OCI-M1 (cell line): Measurements from ENCODE around the gene RNF225.
A peak's percentile ranks its signal among the peaks of the same experiment; 100 is the strongest.
"Not testable (repeated sequence)": the region's sequence is repeated elsewhere in the genome, so short reads cannot be mapped to it uniquely, and the experiment has no call there.

ENCODE experiments used
- DNase-seq: peaks from one replicate; lab custom pipeline; 2025; lab: John Stamatoyannopoulos, UW

RNF225 gene

DNA sequence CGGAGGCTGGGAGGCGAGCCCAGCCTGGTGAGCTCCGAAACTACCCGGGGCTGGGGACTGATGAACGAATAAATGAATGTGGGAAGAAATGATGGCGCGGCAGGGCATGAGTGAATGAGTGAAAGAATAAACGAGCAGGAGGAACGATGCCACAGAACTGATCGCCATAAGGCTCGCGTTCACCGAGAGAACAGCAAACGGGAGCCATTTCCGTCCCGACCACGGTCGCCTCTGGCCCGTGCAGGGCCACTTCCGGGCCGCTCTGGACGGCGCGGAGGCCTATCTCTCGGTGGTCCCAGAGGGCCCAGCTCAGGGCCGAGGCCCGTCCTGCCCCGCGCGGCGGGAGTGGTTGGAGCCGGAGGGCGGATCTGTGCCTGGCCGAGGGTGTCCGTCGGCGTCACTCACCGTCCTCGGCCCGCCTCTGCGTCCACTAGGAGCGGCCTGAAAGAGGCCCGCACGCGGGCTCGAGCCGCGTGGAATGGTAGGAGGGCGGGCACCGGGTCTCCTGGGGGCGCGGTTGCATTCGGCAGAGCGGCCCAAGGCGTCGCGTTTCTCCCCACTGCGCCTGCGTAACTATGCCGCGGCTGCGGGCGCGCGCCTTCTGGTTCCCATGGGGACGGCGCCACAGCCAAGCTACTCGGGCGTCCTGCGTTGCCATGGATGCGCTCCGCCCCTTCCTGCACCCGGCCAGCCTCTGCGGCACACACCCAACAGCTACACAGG lies 33.0 kb upstream of the RNF225 start, which contains the start of gene ZNF497:
Gene ZNF497 (minus strand): TSS at position 480 of the 723 bp plus-strand sequence. CDS start 5,116 bp downstream, outside the sequence.
- DNase-seq = peak; percentile 99

DNA sequence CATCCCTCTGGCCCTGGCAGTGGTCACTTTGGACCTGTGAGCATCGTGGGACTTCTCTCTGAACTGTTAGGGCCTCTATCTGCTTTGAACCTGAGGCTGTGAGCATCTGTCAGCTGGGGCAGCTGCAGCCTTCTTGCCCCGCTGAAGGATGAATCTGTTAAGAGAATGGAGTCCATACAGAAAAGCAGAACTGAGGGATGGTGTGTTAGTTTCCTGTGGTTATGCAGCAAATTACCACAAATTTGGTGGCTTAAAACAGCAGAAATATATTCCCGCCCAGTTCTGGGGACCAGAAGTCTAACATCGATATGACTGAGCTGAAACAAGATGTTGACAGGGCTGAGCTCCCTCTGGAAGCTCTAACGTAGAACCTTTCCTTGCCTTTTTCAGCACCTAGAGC lies 31.3 kb upstream of the RNF225 start:
- peak; percentile 54 for DNase-seq

DNA sequence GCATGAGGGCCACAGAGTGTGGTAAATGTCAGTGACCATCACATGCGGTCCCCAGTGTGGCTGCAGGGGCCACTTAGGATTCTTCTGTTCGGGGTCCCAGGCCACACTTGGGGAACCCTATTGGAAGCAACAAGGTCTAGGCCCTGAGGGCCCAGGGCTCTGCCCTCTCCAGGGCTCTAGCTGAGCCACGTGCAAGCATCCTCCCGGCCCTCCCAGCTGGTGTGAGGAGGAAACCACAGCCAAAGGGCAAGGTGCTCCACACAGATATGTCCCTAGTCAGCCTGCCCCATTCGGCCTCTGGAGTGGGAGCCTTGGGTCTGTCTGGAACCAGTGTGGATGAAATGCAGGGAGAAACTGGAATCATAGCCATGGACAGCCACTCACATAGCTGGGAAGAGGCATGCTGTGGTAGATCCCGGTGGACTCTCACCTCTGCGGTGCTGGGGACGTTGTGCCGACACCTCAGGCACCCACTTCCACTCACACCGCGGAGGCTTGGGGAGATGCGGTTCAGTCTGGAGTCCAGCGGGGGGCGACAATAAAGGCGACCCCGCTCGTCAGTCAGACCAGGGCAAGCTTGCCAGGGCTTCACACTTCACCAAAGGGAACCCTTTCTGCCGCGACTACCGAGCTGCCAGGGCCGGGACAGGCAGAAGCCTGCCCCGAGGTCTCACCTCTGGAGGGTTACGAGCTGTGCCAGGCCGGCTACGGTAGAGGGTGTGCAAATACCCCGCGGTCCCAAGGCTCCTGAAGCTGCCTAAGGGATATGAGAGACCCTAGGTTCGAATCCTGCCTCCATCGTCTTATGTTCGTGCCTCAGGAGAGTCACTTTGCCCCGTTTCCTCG lies 28.6 kb upstream of the RNF225 start:
- DNase-seq = no peak

DNA sequence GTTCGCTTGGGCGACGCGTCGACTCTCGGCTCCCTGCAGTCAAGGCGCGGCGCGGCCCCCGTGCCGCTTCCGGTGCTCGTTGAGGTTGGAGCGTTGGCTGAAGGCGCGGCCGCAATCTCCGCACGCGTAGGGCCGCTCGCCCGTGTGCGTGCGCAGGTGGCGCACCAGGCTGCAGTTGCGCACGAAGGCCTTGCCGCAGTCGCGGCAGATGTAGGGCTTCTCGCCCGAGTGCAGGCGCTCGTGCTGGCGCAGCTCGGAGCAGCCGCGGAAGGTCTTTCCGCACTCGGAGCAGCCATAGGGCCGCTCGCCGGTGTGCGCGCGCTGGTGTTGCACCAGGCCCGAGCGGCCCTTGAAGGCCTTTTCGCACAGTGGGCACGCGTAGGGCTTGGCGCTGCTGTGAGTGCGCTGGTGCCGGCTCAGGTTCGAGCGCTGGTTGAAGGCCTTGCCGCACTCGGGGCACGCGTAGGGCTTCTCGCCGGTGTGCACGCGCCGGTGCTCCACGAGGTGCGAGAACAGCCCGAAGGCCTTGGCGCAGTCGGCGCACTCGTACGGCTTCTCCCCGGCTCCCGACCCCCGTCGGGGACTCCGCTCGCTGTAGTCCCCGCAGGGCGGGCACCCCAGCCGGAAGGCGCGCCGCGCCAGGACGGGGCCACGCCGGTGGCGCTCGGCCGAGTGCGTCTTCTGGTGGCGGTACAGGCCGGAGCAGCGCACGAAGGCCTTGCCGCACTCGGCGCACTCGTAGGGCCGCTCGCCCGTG lies 27.6 kb upstream of the RNF225 start:
- no peak for DNase-seq

DNA sequence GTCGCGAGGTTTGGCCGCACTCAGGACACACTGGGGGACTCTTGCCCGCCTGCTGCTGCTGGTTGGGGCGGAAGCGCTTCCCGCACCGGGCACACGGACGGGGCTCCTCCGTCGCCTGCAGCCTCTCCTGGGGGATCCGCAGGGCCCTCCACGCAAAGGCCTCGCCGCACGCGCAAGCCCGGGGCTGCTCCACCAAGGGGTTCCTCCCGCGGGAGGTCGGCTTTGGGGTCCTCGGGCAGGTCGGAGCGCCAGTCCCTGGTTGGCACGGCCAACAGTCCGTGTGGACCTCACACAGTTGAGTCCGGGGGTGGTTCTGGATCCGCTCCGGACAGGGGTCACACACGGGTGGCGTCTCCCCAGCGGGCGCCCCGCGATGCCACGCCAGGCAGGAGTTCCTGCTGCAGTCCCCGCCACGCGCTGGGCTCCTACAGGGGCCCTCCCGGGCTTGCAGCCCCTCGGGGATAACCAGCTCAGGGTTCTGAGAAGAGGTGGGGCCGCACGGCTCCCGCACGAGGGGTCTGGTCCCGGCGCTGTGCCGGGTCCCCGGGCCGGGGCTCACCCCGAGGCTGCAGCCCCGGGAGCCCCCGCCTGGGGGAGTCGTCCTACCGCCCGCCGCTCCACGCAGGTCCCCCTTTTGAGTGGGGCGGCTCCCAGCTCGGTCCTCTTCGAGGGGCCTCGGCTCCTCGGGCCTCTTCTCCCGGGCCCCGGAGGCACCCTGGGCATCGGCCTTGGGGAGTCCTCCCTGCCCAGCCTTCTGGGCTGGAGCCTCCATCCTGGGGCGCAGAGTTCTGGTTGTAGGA lies 26.7 kb upstream of the RNF225 start:
- DNase-seq = no peak

DNA sequence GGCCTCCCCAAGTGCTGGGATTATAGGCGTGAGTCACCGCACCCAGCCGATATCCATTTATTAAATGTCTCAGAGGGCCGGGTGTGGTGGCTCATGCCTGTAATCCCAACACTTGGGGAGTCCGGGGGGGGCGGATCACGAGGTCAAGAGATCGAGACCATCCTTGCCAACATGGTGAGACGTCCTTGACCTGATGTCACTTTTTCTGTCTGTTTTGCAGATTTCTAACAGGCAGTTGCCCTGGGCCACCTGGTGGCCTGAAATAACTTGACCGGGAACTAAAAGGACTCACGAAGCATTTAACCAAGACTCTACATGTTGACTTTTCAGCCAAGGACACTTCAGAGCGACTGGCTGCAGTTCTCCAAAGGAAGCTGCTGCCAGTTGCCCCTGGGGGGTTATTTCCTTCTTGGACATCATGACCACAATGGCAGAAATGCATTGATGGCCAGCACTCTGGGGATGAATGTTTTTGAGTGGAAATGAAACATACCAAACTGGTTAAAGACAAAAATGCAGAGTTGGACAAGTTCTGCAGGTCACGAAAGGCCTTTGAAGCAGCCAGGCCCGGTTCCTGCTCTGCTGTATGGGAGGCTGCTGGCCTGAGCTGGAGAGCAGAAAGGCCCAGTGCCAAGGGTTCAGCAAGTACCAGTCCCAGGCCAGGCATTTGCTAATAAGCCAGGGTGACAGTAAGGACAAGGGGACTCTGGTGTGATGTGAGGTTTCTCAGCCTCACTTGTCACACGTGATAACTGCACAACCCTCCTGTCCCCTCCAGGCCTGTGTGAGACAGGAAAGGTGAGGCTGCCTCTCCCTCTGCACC lies 22.9 kb upstream of the RNF225 start:
- DNase-seq = peak; percentile 18

DNA sequence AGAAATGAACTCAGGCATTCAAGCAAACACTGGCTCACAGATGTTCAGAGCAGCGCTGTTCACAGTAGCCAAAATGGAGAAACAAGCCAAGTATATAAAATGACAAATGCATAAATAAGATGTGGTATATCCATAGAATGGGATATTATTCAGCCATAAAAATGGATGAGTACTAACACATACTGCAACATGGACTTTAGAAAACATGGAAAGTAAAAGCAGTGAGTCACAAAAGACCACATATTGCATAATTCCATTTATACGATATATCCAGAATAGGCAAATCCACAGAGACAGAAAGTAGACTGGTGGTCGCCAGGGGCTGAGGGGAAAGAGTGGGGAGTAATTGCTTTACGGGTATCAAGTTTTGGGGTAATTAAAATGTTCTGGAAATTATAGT lies 21.3 kb upstream of the RNF225 start:
- DNase-seq = no peak

DNA sequence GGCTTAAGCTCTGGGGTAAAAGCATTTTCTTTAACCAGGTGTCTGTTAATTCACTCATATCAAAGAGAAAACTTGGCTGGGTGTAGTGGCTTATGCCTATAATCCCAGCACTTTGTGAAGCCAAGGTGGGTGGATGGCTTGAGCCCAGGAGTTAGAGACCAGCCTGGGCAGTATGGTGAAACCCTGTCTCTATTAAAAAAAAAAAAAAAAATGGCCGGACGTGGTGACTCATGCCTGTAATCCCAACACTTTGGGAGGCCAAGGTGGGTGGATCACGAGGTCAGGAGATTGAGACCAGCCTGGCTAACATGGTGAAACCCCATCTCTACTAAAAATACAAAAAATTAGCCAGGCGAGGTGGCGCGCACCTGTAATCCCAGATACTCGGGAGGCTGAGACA lies 18.7 kb upstream of the RNF225 start:
- DNase-seq = not testable (repeated sequence)

DNA sequence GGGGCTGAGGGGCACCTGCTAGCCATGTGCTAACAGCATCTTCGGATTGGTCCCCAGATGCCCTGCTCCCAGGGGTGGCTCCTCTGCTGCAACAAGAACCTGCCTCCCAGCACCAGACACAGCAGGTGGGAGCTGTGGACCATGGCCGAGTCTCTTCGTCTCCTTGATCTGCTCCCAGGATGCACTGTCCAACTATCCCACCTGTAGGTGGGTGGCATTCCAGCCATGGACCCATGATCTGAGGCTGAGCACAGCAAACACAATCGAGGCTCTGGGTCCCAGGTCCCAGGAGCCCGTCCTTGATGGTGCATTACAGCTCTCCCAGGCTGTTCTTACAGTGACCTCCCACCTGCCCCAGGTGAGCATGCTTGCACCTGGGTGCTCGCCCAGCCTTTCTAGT lies 16.2 kb upstream of the RNF225 start:
- no peak for DNase-seq

DNA sequence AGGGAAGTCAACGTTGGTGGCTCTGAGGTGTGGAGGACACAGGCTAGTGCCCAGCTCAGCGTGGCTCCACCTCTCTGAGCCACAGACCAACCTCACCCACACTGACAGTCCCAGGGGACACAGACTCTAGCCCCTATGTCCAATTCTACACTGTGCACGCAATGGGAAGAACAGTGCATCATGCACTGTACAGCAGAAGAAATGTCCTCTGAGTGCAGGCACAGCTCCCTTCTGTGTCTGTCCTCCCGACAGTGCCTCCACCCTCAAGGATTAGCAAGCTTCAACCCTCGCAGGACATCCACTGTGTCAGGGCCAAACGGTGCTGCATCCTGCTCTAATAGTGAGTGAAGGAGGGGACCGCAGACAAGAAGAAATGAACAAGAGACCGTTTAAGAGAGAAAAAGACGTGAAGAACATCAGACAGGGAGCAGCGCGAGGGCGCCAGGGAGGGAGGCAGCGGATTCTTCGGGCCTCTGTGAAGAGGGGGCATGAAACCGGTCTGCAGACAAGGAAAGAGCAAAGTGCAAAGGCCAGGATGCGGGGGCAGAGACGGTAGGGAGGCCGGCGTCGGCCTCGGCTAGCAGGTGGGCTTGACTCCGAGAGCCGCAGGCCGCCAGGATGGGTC lies 15.3 kb upstream of the RNF225 start:
- no peak for DNase-seq

DNA sequence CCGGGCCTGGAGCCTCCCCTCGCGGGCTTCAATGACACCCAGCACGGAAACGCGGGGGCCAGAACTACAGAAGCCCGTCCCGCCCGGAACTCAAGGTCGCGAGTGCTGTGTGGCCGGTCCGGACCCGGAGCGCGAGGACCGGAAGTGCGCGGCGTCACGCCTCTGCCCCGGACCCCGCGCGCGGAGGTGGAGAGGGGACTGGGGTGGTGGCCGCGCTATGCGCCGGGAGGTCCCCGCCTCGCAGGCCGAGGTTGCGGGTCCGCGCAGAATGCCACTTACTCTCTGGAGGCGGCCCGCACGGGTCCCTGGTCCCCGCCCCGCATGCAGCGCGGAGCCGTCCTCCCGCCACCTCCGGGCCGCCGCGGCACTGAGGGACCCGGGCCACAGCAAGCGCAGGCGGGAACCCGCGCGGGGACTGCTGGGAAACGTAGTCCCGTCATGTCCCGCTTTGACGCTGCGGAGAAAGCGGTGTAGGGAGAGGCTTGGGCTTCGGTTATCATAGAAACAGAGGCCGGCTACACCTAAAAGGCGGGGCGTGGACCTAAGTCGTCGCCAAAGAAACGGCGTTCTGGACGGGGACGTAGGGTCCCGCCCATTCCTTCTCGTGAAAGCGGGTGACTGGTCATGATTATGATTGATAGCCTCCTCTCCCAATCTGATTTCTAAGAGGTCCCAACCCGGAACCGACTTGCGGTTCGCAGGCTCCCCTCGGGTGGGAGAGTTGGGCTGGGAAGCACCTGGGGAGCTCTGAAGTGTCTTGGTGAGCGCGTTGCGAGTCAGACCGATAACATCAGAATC lies 14.6 kb upstream of the RNF225 start, which contains the start of gene ZNF837:
Gene ZNF837 (minus strand): TSS at position 369 of the 798 bp plus-strand sequence. CDS start 11,698 bp downstream, outside the sequence.
- peak; percentile 100 for DNase-seq

DNA sequence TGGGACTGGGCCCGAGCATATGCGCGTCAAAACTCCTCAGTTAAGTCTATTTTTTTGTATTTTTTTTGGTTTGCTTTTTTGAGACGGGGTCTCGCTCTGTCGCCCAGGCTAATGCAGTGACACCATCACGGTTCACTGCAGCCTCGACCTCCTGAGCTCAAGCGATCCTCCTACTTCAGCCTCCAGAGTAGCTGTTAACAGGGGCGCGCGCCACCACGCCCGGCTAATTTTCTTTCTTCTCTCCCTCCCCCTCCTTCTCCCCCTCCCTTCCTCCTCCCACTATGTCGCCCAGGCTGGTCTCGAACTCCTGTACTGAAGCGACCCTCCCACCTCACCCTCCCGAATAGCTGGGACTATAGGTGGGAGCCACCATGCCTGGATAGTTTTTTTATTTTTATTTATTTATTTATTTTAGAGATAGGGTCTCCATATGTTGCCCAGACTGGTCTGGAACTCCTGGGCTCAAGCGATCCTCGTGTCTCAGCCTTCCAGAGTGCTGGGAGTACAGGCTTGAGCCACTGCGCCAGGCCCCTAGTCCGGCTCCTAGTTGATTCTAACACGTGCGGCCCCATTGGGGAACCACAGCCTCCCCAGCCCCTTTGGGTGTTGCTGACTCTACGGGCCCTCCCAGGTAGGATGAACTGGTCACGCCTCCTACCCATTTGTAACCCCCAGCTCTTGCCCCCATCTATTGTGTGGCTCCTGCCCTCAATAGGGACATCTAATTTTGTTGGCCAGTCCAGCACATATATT lies 13.8 kb upstream of the RNF225 start:
- peak; percentile 62 for DNase-seq

DNA sequence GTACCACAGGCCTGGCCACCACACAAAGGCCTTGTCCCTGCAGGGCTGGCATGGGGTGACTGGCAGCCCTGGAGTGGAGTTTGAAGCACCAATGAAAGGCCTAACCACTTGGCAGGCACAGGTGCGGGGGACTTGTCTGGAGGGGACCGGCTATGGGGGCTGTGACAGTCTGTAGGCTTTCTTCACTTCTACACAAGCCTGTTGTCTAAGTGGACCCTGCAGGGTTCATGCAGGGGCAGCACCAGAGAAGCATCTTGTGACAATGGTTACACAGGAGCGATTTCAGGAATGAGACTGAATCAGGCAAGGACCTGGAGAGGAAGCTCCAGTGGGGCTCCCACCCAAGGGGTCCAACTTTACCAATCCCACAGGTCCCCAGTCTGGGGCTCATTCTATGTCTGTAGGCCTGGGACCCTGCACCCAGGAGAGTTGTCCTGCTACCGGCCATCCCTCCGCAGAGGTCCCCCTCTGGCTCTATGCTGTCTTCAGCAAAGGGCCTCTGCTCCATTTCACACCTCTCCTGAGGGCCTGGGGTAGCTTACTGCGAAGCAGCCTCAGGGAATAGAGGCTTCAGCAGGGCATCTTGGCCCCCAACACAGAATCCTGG lies 12.4 kb upstream of the RNF225 start:
- no peak for DNase-seq

DNA sequence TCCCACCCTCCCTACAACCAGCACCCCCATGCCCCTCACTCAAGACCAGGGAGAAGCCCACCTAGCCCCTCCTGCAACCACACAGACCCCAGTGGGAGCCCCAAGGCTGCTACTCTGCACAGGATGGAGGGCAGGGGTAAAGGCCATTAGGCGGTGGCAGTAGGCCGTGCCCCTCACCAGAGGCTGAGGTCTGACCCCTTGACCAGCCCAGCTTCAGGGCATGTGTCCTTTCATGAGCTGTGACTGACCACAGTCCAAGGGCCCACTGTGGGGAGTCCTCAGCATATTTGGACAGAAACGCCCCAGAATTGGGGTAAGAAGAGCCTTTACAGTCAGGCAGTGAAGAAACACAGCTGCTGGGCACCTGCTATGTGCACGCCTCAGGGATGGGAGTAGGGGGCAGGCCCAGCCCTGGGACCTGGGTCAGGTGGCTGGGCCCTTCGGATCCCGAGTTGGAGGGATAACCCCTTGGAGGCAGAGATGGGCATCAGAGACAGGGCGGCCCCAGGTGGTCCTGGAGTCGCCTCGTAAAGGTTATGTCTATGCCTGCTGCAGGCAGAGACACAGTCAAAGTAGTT lies 10.1 kb upstream of the RNF225 start:
- DNase-seq = no peak

DNA sequence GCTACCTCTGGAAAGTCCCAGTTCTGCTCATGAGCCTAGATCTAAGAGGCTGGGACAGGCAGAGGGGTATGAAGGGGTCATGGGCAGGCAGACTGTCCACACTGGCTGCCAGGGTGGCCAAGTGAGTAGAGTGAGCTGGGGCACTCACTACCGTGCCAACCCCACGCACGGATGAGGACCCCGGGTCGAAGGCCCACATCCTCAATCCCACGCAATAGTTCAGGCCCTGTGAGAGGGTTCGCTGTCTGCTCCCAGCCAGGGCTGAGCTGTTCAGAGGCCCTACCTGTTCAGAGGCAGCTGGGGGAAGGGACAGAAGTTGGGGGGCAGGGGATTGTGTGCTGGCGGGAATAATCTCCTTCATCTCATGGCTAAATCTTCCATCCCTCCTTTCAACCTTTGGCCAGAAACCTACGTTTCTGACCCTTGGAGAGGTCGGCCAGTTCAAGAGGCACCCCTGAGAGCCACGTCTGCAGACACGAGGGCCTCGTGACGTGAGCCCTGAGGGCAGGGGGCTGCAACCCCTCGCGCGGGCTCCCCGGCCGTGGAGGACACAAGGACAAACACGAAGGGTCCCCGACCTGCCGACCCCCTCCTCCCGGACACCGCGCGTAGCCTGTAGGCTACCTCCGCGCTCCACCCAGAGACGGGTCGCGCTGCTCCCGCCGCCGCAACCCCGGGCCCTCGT lies 9.4 kb upstream of the RNF225 start:
- peak; percentile 52 for DNase-seq

DNA sequence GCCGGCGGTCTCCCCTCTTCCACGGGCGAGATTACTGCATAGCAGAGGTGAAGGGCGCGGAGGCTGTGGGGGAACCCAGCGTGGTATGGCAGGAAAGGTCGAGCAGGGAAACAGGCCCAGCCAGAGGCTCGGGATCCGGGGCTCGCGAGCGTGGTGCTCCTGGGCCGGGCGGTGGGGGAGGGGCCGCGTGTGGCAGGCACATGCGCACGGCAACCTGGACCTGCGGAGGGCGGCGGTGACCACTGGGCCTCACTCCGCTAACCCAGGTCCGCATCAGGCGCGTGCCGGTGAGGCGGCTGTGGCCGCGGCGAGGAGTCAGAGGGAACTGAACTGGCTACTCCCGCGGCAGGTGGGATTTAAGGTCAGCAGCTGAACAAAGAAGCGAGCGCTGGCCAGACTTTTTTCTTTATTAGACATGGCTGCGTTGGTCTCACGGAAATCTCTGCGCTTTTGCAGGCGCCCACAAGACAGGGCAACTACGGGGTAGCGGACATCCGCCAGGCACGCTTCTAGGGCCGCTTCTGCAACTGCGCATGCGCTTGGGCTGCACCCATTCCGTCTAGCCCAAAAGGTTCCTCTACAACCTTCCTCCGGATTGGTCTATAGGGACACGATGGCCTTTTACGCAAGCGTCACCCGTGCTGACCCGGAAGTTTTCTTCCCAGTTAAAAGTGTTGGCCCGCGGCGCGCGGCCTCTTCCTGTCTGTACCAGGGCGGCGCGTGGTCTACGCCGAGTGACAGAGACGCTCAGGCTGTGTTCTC lies 8.7 kb upstream of the RNF225 start, which contains the start of gene RPS5:
Gene RPS5 (plus strand): TSS at position 694 of the 762 bp plus-strand sequence. CDS start 869 bp downstream, outside the sequence.
- peak; percentile 99 for DNase-seq
